HepG2 (cell line): ENCODE results near the gene PACS1. TPM values are rescaled to one million over a fixed set of nuclear protein-coding genes. Genes with fewer than 3 reads are reported as not detected.

Experiments
- ATAC-seq: fragments of 200-7000 bp; cut with Tn5 transposase; 3 replicates; pipeline ENCODE4 v1.9.1; 2020; ENCODE audit warnings: mild to moderate bottlenecking, moderate library complexity
- BruUV-seq: library from RNA; stranded (reverse); fragments of 400-500 nt; replicated peaks from 2 replicates; lab custom pipeline; 2021; lab: Mats Ljungman, UMichigan
- CTCF ChIA-PET: fragments of 300-600 bp; formaldehyde crosslinking; extraction: SDS; loops from one replicate; lab custom pipeline; 2021; ENCODE audit warnings: low total read pairs, inconsistent platforms, low intra/inter-chr PET ratio; lab: Yijun Ruan, JAX
- POLR2A ChIA-PET: fragments of 350-600 bp; sonication (Branson Sonifier 250); formaldehyde crosslinking; loops from one replicate; lab custom pipeline; 2020; ENCODE audit warnings: antibody characterized with exemption, inconsistent platforms; lab: Yijun Ruan, JAX
- DNase-seq: peaks from one replicate; pipeline ENCODE4 v3.0.0-alpha.2; 2015; ENCODE audit warnings: low spot score
- FAIRE-seq: peaks from 3 replicates; lab custom pipeline; 2011; peaks lifted over from hg19 to GRCh38; lab: Jason Lieb, UNC
- H2AFZ ChIP-seq: one replicate; pipeline ENCODE4 v1.6.1; 2011; ENCODE audit warnings: low read length, inconsistent platforms
- H3K27ac ChIP-seq: fragments of 300-600 bp; 3 replicates; pipeline ENCODE4 v1.8.0; 2011; ENCODE audit warnings: mixed run types, mild to moderate bottlenecking, mixed read lengths, low read length, inconsistent platforms; ENCODE audit not compliant: insufficient read depth; ENCODE audit errors: extremely low read length
- H3K27me3 ChIP-seq, 2 experiments: fragments of 200-600 bp in 1 of 2; 2 replicates in 1 of 2; 3 replicates in 1 of 2; pipeline versions ENCODE4 v1.6.0 to v1.8.0; 2011; ENCODE audit warnings: low read length in 2 of 2, mild to moderate bottlenecking in 2 of 2, moderate library complexity in 2 of 2, inconsistent platforms in 1 of 2; ENCODE audit not compliant: insufficient read depth in 2 of 2, control insufficient read depth in 1 of 2
- H3K36me3 ChIP-seq, 2 experiments: fragments of 200-600 bp in 1 of 2; replicated peaks in 1 of 2; 2 replicates in 1 of 2; 3 replicates in 1 of 2; pipeline versions ENCODE4 v1.5.1 to v1.8.0; 2011; ENCODE audit warnings: low read length in 2 of 2, inconsistent platforms in 1 of 2; ENCODE audit not compliant: insufficient read depth in 2 of 2, control insufficient read depth in 1 of 2
- H3K4me1 ChIP-seq: 2 replicates; pipeline ENCODE4 v1.5.1; 2012; ENCODE audit warnings: low read length, inconsistent platforms; ENCODE audit not compliant: insufficient read depth
- H3K4me2 ChIP-seq: 2 replicates; pipeline ENCODE4 v1.6.0; 2011; ENCODE audit warnings: low read depth, low read length, inconsistent platforms
- H3K4me3 ChIP-seq, 3 experiments: fragments of 200-600 bp in 1 of 3; sonication (generic), shearing (Covaris generic) in 1 of 3; replicated peaks in 1 of 3; 2 replicates each; pipeline ENCODE4 v1.5.1; 2011 to 2016; ENCODE audit warnings: low read length in 3 of 3, inconsistent platforms in 2 of 3, low read depth in 2 of 3, mild to moderate bottlenecking in 2 of 3, control low read depth in 1 of 3, mixed read lengths in 1 of 3; ENCODE audit not compliant: insufficient read depth in 1 of 3
- H3K79me2 ChIP-seq: one replicate; pipeline ENCODE4 v1.6.1; 2011; ENCODE audit warnings: low read length, inconsistent platforms; ENCODE audit not compliant: insufficient read depth
- H3K9ac ChIP-seq: 2 replicates; pipeline ENCODE4 v1.6.0; 2011; ENCODE audit warnings: mild to moderate bottlenecking, low read depth, low read length, inconsistent platforms; ENCODE audit not compliant: insufficient read depth
- H3K9me3 ChIP-seq: 2 replicates; pipeline ENCODE4 v1.5.1; 2012; ENCODE audit warnings: mild to moderate bottlenecking, low read length
- H4K20me1 ChIP-seq: 2 replicates; pipeline ENCODE4 v1.6.0; 2011; ENCODE audit warnings: inconsistent platforms, mild to moderate bottlenecking, low read length, moderate library complexity; ENCODE audit not compliant: insufficient read depth
- AGO2 ChIP-seq: fragments of 200-400 bp; formaldehyde crosslinking; optimal IDR thresholded peaks from 2 replicates; pipeline ENCODE3; 2017; ENCODE audit warnings: mild to moderate bottlenecking, low read depth, low read length, moderate library complexity
- KAT8 ChIP-seq: IDR thresholded peaks from 2 replicates; pipeline ENCODE4 v1.6.1; 2016; ENCODE audit warnings: missing genetic modification reagents, missing compliant biosample characterization
- RBFOX2 ChIP-seq: fragments of 200-400 bp; formaldehyde crosslinking; IDR thresholded peaks from 2 replicates; pipeline ENCODE4 v1.6.1; 2017; ENCODE audit warnings: low read depth, mild to moderate bottlenecking, low read length
- TSC22D2 ChIP-seq: sonication (generic); formaldehyde crosslinking; IDR thresholded peaks from 2 replicates; pipeline ENCODE4 v1.5.1; 2020; ENCODE audit warnings: missing genetic modification reagents, mild to moderate bottlenecking, borderline replicate concordance
- ZNF687 ChIP-seq: sonication (generic); formaldehyde crosslinking; IDR thresholded peaks from 2 replicates; pipeline ENCODE4 v1.5.1; 2020; ENCODE audit warnings: mild to moderate bottlenecking, missing genetic modification reagents, moderate library complexity
- WGBS: methylation state at CpG from one replicate; pipeline ENCODE4 v1.1.6; 2017; ENCODE audit warnings: low lambda C conversion rate; 5-methylcytosine and 5-hydroxymethylcytosine counted together
- in situ Hi-C: cut with HindIII; loops from 2 replicates; pipeline ENCODE4 v1.10.0; 2017; ENCODE audit warnings: low pct_unique_long_range_greater_than_20kb; ENCODE audit not compliant: extremely low pct_ligation_motif_present
- intact Hi-C: fragments of 100-400 bp; cut with micrococcal nuclease; formaldehyde crosslinking; loops from one replicate; pipeline ENCODE4 v1.10.0; 2022; ENCODE audit not compliant: unreplicated experiment
- polyA plus RNA-seq, 8 experiments: library from polyadenylated mRNA; depleted of rRNA in 3 of 8; stranded (reverse) in 7 of 8; unstranded in 1 of 8; fragments of >200 nt; fragmentation: Illumina TruSeq in 4 of 8; extraction: Trizol in 4 of 8; gene quantifications; 2 replicates each; pipeline versions ENCODE4 v1.2.1 to v1.2.3, GENCODE V29; 2011 to 2016; ENCODE audit warnings: low read depth in 4 of 8, missing spikeins in 1 of 8, mixed read lengths in 1 of 8; ENCODE audit not compliant: insufficient read depth in 1 of 8
- total RNA-seq, 5 experiments: library from RNA; depleted of rRNA; stranded (reverse); fragments of >200 nt; fragmentation: Illumina TruSeq; extraction: Trizol; gene quantifications; 2 replicates each; pipeline ENCODE4 v1.2.3, GENCODE V29; 2016; ENCODE audit warnings: low read depth in 1 of 5

Gene PACS1
- total and polyA plus RNA-seq, 2 of the 13 experiments (the other 11 are each of a cell fraction or from before 2014, with no cell fraction given) = 7.6 to 8.6 TPM

DNA sequence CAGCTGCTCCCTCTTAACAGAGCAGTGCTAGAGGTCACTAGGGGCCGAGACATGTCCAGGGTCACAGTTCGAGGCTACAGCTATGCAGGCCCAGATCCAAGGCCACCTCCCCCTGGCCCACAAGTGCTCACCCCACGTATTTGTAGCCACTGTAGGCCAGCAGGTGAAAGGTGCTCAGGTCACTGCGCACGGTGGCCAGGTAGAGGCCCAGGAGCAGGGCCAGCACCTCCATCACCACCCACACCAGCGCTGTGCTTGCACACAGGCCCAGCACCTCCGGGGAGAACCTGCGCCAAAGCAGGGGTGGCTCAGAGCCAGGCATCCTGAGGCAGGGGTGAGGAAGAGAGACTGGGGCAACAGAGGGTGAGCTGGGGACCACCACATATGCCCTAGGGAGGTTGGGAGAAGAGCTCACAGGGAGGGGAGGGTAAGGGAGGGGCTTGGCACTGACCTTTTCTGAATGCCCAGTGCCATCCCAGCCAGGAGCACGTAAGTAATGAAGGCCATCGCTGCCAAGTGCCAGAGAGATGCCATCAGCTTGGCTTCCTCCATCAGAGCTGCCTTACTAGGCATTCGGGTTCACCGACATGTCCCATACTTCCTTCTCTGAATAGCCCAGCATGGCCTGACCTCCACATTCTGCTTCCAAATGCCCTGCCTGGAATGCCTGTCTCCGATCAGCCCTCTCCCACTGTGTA is 215.3 kb downstream of the PACS1 start:
- Histone ChIP-seq H3K27me3 (no peaks in the 10 kb centered on the region; a peak in 1 of 5 replicates), H3K79me2 (peaks cover 29% of the 10 kb centered on the region), H3K9ac (peak overlapping the region; percentile 10; the same call in 1 of the 2 replicates), H3K4me3 (no peak overlapping the region), H3K4me1 (peaks cover 54% of the 10 kb centered on the region), H3K36me3 (peaks cover 5 to 23% of the 10 kb centered on the region in 2 experiments; a peak in 4 of 5 replicates), H4K20me1 (peaks cover 4% of the 10 kb centered on the region), H3K27ac (no peak overlapping the region), H2AFZ (no peak overlapping the region), H3K4me2 (no peak overlapping the region), H3K9me3 (no peaks in the 10 kb centered on the region)
- TF ChIP-seq KAT8 (no peak), AGO2 (peak; percentile 52), RBFOX2 (peak; percentile 50; the same call in 1 of the 2 replicates), TSC22D2 (CRISPR knock-in tag) (no peak), ZNF687 (peak; percentile 22; the same call in 1 of the 2 replicates)
- FAIRE-seq (no peak), DNase-seq (no peak), ATAC-seq (no peak)
- intact Hi-C loops = no loop called here
- POLR2A ChIA-PET = interaction anchor here (5.7 kb wide), 1 partner anchor 26 kb away, joined by 121 read pairs; no protein-coding TSS in a partner anchor
- in situ Hi-C loops = no loop called here
- CTCF ChIA-PET = no interaction called here
- 100% methylated on average over 3 of the region's 13 CpGs for WGBS
- no TSS peak for BruUV-seq
